GM13977 (cell line): ENCODE results near the gene TUBA8.
"Not testable (repeated sequence)": the region's sequence is repeated elsewhere in the genome, so short reads cannot be mapped to it uniquely, and the experiment has no call there.

Source experiments
- DNase-seq: peaks from one replicate; pipeline ENCODE4 v3.0.0; 2012; ENCODE audit warnings: low spot score
- CTCF ChIP-seq: IDR thresholded peaks from 2 replicates; pipeline ENCODE4 v1.5.1; 2012; ENCODE audit warnings: mild to moderate bottlenecking, control low read depth; ENCODE audit not compliant: insufficient read depth; ENCODE audit errors: extremely low read depth, missing control alignments
- in situ Hi-C: fragments of 300-500 bp; cut with MboI; formaldehyde crosslinking; loops from one replicate; pipeline ENCODE4 v1.12.0; 2022; ENCODE audit warnings: low sequenced_read_pairs, low pct_unique_long_range_greater_than_20kb, mixed read lengths, inconsistent platforms; ENCODE audit not compliant: unreplicated experiment

Gene TUBA8

DNA sequence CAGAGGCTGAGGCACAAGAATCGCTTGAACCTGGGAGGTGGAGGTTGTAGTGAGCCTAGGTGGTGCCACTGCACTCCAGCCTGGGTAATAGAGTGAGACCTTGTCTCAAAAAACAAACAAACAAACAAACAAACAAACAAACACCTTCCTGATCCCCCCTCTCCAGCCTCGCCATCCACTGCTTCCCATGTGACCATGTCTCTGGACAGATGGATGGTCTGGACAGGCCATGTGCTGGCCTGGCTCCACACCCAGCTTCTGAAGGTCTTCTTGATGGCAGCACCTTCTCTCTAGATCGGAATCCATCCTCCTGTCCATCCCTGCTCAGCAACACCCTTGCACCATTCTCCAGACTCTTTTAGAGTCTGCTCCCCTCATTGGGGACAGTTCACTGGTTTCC lies 43.5 kb upstream of the TUBA8 start:
- in situ Hi-C loops, result no loop called here
- TF ChIP-seq CTCF, result no peak
- DNase-seq, result no peak

DNA sequence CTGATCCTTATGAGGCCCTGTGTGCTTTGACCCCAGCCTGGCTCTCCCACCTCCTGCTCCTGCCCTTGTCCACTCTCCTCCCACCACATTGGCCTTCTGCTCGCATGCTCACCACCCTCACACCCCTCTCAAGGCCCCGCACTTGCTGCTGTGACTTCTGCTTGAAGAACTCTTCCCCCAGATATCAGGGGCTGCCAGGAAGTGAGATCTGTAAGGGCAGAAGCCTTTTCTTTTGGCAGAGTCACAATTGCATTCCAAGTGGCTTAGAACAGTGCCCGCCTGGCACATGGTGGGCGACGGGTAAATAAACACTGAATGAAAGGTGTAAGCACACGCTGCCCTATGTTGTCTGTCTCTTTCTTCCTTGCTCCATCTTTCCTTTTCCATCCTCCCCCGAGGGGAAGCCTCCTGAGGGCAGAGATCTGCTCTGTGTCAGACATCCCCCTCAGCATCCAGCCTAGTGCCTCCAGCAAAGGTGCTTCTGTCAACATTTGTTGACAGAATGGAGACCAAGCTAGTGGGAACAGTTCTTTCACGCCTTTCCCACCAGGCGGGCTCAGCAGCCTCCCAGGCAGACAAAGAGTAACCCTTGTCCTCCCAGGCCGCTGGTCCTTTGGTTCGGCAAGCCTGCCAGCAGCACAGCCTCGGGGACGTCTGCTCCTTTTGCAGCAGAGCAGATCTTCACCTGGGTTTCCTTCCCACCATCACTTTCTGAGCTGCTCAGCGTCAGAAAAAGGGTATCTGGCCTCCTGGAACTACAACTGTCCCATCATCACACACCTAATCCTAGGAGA lies 42.9 kb upstream of the TUBA8 start:
- DNase-seq, result no peak
- TF ChIP-seq CTCF, result no peak
- in situ Hi-C loops, result no loop called here

- no peak for TF ChIP-seq CTCF
- in situ Hi-C loops, result no loop called here
- DNase-seq, result no peak
Measured at GRCh38 chr22:18068381-18068988, 42.1 kb upstream of the TUBA8 start.

DNA sequence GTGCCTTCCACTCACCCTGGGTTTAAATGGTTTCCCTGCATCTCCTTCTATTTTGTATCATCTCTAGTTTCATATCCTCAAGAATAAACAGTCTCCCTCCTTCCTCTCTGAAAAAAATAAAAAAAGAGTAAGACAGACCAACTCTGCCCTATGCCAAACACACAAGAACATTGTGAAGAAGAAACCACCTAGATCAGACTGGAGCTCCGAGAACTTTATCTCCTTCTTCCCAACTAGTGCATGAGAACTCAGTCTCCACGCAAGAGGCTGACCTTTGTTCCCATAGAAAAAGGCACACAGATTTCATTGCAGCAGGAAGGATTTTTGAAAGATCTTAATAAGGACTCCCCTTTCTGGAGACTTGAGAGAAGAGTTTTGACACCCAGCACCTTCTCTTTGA lies 41.6 kb upstream of the TUBA8 start:
- DNase-seq, result no peak
- in situ Hi-C loops, result no loop called here
- no peak for TF ChIP-seq CTCF

DNA sequence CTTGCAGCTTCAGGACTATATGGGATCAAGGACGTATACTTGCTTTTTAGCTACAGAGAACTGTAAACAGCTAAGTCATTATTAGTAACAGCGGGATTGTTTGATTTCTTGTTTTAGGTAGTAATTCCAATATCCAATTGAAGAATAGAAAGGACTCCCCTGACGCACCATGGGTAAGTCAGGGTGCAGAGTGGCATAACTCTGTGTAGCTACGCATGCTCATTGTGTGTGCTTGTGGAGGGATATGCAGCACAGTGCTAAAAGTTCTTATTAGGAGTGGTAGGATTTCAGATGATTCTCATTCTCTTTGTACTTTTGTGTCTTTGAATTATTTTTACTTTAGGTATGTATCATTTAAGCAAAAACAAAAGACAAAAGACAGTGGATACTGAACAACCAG lies 40.6 kb upstream of the TUBA8 start:
- no peak for DNase-seq
- in situ Hi-C loops, result loop anchor here (10.0 kb wide), 1 partner anchor 235 kb away; no protein-coding TSS in a partner anchor
- TF ChIP-seq CTCF, result no peak

GRCh38 chr22:18070556-18071306 lies 39.9 kb upstream of the TUBA8 start:
- in situ Hi-C loops, result loop anchor here (10.0 kb wide), 1 partner anchor 236 kb away; no protein-coding TSS in a partner anchor
- DNase-seq, result no peak
- TF ChIP-seq CTCF, result peak; percentile 42

DNA sequence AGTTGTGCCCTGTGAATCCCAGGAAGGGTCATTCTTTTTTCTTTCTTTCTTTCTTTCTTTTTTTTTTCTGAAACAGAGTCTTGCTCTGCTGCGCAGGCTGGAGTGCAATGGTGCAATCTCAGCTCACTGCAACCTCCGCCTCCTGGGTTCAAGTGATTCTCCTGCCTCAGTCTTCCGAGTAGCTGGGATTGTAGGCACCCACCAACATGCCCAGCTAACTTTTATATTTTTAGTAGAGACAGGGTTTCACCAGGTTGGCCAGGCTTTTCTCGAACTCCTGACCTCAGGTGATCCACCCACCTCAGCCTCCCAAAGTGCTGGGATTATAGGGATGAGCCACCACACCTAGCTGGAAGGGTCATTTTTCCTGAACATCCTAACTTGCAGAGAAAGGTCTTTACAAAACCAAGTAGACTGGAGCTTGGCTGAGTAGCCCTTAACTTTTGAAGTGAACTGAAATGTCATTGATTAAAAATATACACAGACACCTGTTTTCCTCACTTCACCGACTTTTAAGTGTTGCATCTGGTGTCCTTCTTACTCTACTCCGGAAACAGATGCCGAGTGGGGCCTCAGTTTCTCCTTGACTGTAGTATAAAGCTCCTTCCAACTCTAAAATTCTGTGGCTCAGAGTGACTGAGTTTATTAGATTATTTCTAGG lies 39.2 kb upstream of the TUBA8 start:
- in situ Hi-C loops, result loop anchor here (10.0 kb wide), 1 partner anchor 237 kb away; no protein-coding TSS in a partner anchor
- DNase-seq, result not testable (repeated sequence)
